CD4-positive, CD25-positive, alpha-beta regulatory T cell (primary cell): ENCODE measurements around the gene RNF5. TPM values are rescaled to one million over a fixed set of nuclear protein-coding genes. Genes with fewer than 3 reads are reported as not detected.

ENCODE experiments used
- ATAC-seq, 2 donors: fragments of 150-1000 bp; cut with Tn5 transposase; one replicate each; pipeline ENCODE4 v1.10.0; 2021; ENCODE audit warnings: low read depth in 2 of 2, moderate number of reproducible peaks in 2 of 2, moderate library complexity in 1 of 2
- DNase-seq, 3 donors: peaks; one replicate each; pipeline versions ENCODE4 v3.0.0 to v3.0.0-alpha.2; 2012 to 2022; ENCODE audit warnings: mixed read lengths in 1 of 3
- H3K27ac ChIP-seq: one replicate; pipeline ENCODE4 v1.7.0; 2013; ENCODE audit warnings: mild to moderate bottlenecking, low read length; ENCODE audit not compliant: insufficient read depth, poor library complexity, severe bottlenecking
- H3K27me3 ChIP-seq: one replicate; pipeline ENCODE4 v1.7.0; 2013; ENCODE audit warnings: low read length; ENCODE audit not compliant: control insufficient read depth, insufficient read depth
- H3K36me3 ChIP-seq: one replicate; pipeline ENCODE4 v1.7.0; 2013; ENCODE audit warnings: mild to moderate bottlenecking, low read length, moderate library complexity; ENCODE audit not compliant: control insufficient read depth, insufficient read depth
- H3K4me1 ChIP-seq: 2 replicates; pipeline ENCODE4 v1.7.0; 2013; ENCODE audit warnings: mild to moderate bottlenecking, low read length; ENCODE audit not compliant: insufficient read depth, control insufficient read depth, poor library complexity, severe bottlenecking
- H3K4me3 ChIP-seq: one replicate; pipeline ENCODE4 v1.7.0; 2013; ENCODE audit warnings: low read depth, mild to moderate bottlenecking, low read length, moderate library complexity
- H3K9me3 ChIP-seq, 2 experiments: 1 replicate in 1 of 2; 2 replicates in 1 of 2; pipeline ENCODE4 v1.7.0; 2013; ENCODE audit warnings: low read length in 2 of 2, mild to moderate bottlenecking in 1 of 2, moderate library complexity in 1 of 2; ENCODE audit not compliant: control insufficient read depth in 2 of 2
- H3K27ac Mint-ChIP-seq, 3 donors: one replicate each; pipeline ENCODE4 v1.8.0; 2020 to 2022; ENCODE audit warnings: mild to moderate bottlenecking in 3 of 3, mixed read lengths in 3 of 3, moderate library complexity in 2 of 3
- H3K27me3 Mint-ChIP-seq: one replicate; pipeline ENCODE4 v1.8.0; 2022; ENCODE audit warnings: mild to moderate bottlenecking, mixed read lengths
- H3K36me3 Mint-ChIP-seq: one replicate; pipeline ENCODE4 v1.8.0; 2020; ENCODE audit warnings: mixed read lengths
- H3K4me1 Mint-ChIP-seq, 4 donors: one replicate each; pipeline ENCODE4 v1.8.0; 2020 to 2022; ENCODE audit warnings: mixed read lengths in 4 of 4, mild to moderate bottlenecking in 1 of 4
- H3K4me3 Mint-ChIP-seq, 4 donors: one replicate each; pipeline ENCODE4 v1.8.0; 2020 to 2022; ENCODE audit warnings: mild to moderate bottlenecking in 4 of 4, mixed read lengths in 4 of 4, moderate library complexity in 3 of 4
- H3K9me3 Mint-ChIP-seq, 7 donors: one replicate each; pipeline ENCODE4 v1.8.0; 2020 to 2022; ENCODE audit warnings: mixed read lengths in 7 of 7, mild to moderate bottlenecking in 3 of 7, moderate library complexity in 2 of 7
- polyA plus RNA-seq, 4 donors: library from polyadenylated mRNA; unstranded; fragments of 300-500 nt; fragmentation: Illumina TruSeq; gene quantifications; one replicate each; pipeline ENCODE4 v1.2.3, GENCODE V29; 2021
- total RNA-seq: library from RNA; stranded (reverse); gene quantifications from one replicate; pipeline ENCODE4 v1.2.3, GENCODE V29; 2022

Gene RNF5
- total and polyA plus RNA-seq, 5 donors from 2014 or later: 30.0 to 135 (median 127) TPM

DNA sequence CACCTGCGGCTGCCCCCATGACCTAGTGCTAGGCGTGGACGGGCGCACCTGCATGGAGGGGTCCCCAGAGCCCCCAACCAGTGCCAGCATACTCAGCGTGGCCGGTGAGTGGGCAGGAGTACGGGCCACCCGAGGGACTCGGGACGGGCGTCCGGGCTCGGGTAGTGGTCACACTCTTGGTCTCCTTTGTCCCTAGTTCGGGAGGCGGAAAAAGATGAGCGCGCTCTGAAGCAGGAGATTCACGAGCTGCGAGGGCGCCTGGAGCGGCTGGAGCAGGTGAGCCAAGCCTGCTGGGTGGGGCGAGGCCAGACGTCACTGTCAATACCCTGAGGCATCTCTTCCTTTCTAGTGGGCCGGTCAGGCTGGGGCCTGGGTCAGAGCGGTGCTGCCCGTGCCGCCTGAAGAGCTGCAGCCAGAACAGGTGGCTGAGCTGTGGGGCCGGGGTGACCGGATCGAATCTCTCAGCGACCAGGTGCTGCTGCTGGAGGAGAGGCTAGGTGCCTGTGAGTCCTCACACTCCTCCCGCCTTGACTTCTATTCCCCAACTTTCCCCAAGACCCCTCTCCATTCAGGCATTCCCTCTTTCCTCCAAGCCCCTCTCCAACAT lies 10.9 kb upstream of the RNF5 start:
- Mint-ChIP-seq H3K9me3 (no peaks in the 10 kb centered on the region), H3K36me3 (peaks cover 39% of the 10 kb centered on the region), H3K4me3 (no peak overlapping the region), H3K27me3 (no peaks in the 10 kb centered on the region), H3K27ac (peak overlapping the region in 2 of 3 donors; percentile 22 to 87), H3K4me1 (peaks cover 0 to 20% (median under 1%) of the 10 kb centered on the region in 4 donors)
- Histone ChIP-seq H3K4me1 (no peaks in the 10 kb centered on the region), H3K9me3 (no peaks in the 10 kb centered on the region), H3K27me3 (no peaks in the 10 kb centered on the region), H3K36me3 (peaks cover 16% of the 10 kb centered on the region), H3K4me3 (no peak overlapping the region), H3K27ac (no peak overlapping the region)
- ATAC-seq (no peak), DNase-seq (no peak)

DNA sequence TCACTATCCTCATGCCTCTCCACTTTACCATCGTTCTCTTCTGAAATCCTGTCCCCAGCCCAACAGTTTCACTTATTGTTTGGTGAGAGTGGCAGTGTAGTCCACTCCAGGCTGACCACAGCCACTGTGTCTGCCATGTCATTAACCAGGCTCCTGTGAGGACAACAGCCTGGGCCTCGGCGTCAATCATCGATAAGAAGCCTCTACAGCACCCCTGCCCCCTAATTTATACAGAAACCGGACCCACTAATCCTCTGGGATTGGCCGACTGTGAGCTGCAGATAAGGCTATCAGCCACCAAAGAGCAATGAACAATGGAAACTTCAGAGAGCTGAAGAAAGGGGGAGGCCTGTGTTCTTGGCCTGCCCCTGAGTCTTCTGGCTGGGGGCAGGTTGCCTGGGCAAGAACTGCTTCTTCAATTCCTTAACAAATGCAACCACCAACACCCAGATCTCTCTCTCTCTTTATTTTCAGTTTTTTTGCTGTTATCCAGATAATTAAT lies 10.4 kb upstream of the RNF5 start:
- no peaks in the 10 kb centered on the region for H3K9me3 ChIP-seq
- Mint-ChIP-seq H3K36me3 (peaks cover 39% of the 10 kb centered on the region), H3K4me1 (peaks cover 0 to 23% (median 4%) of the 10 kb centered on the region in 4 donors), H3K27ac (peak overlapping the region in 1 of 3 donors; percentile 87), H3K27me3 (no peaks in the 10 kb centered on the region), H3K4me3 (no peak overlapping the region), H3K9me3 (no peaks in the 10 kb centered on the region)
- no peak overlapping the region for H3K4me3 ChIP-seq
- DNase-seq (no peak), ATAC-seq (no peak)
- no peaks in the 10 kb centered on the region for H3K4me1 ChIP-seq
- peaks cover 16% of the 10 kb centered on the region for H3K36me3 ChIP-seq
- no peaks in the 10 kb centered on the region for H3K27me3 ChIP-seq
- no peak overlapping the region for H3K27ac ChIP-seq

DNA sequence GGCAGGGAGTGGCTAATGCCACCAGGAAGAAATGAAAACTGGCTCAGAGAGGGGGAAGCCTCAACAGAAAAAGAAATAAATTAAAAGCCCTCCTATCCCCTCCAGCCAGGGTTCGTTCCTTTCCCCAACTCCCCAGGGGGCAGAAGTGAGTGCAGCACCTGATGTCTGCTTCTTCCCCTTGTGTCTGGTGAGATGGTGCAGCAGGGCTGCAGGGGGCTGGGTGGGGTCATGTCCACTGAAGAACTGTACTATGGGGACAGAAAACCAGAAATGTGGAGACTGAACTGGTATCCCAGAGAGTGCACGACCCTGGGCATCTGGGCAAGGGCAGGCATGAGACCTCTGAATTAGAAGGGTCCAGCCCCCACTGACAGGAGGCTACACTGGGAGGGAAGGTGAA lies 9.9 kb upstream of the RNF5 start:
- no peak for ATAC-seq
- H3K9me3 ChIP-seq: no peaks in the 10 kb centered on the region
- DNase-seq: no peak

DNA sequence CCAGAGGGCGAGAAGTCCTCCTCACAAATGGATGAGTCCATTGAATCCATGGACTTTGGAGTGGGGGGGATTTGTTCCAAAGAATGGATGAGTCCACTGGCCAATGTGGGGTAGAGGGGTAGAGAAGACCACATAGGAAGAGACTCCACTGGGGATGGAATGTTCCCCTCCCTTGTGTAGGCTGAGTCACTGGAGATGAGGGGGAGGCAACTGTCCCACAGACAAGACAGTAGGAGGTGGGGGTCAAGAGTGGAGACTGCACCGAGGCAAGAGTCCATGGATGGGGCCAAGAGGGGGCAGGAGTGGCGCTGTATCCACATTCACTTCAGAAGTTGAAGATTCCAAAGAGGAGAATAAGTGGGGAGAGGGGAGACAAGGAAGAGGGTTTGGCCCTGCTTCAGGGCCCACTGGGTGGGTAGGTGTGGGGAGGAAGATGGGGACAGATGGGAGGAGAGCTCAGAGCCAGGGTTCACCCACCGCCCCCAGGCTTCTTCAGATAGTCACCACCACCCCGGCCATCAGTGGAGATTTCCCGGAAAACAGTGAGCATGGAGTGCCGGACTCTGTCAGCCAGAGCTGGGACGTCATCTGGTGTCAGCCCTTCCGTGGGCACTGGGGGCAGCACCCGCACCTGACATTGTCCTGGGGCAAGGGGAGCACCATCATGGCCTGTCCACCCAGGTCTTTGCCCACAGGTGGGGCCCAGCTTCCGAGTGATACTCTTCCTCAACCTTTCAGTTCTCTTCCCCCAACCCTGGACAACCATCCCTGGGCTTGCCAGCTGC lies 9.2 kb upstream of the RNF5 start:
- peak overlapping the region in 1 of 3 donors; percentile 75 for H3K27ac Mint-ChIP-seq
- ATAC-seq: no peak

More for the DNA sequence above, 9.9 kb upstream of the RNF5 start:
- no peak overlapping the region for H3K4me3 ChIP-seq
- Mint-ChIP-seq H3K27me3 (no peaks in the 10 kb centered on the region), H3K4me1 (peaks cover 0 to 26% (median 9%) of the 10 kb centered on the region in 4 donors), H3K4me3 (no peak overlapping the region), H3K36me3 (peaks cover 35% of the 10 kb centered on the region), H3K27ac (peak overlapping the region in 1 of 3 donors; percentile 75), H3K9me3 (no peaks in the 10 kb centered on the region)
- no peaks in the 10 kb centered on the region for H3K27me3 ChIP-seq
- no peaks in the 10 kb centered on the region for H3K4me1 ChIP-seq
- peaks cover 16% of the 10 kb centered on the region for H3K36me3 ChIP-seq
- H3K27ac ChIP-seq: no peak overlapping the region

DNA sequence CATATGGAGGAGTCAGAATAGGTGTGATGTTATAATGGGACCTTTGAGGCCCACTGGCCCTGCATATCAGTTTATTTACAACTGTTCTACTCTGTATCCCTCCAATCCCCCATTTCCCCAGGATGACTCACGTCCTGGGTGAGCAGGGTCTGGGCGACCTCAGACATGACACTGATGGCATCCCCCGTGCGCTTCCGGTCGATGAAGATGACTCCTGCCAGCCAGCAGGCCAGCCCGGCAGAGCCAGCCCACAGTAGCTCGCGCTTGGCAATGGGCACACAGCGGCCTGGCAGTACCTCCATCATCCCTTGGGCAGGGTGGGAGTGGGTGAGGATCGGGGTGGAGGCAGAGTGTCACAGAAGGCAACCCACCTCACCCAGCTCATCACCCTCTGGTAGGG lies 7.9 kb upstream of the RNF5 start:
- no peak overlapping the region for H3K27ac Mint-ChIP-seq
- Histone ChIP-seq H3K4me3 (no peak overlapping the region), H3K27ac (no peak overlapping the region), H3K4me1 (peaks cover 13% of the 10 kb centered on the region), H3K9me3 (no peaks in the 10 kb centered on the region), H3K36me3 (peaks cover 16% of the 10 kb centered on the region), H3K27me3 (no peaks in the 10 kb centered on the region)
- ATAC-seq: no peak
- peaks cover 0 to 46% (median 15%) of the 10 kb centered on the region in 4 donors for H3K4me1 Mint-ChIP-seq
- no peak for DNase-seq
- no peaks in the 10 kb centered on the region for H3K9me3 Mint-ChIP-seq
- no peak overlapping the region for H3K4me3 Mint-ChIP-seq
- no peaks in the 10 kb centered on the region for H3K27me3 Mint-ChIP-seq
- peaks cover 31% of the 10 kb centered on the region for H3K36me3 Mint-ChIP-seq

More for the DNA sequence above, 9.2 kb upstream of the RNF5 start:
- H3K4me3 ChIP-seq: no peak overlapping the region
- peaks cover 16% of the 10 kb centered on the region for H3K36me3 ChIP-seq
- no peaks in the 10 kb centered on the region for H3K27me3 ChIP-seq
- no peak for DNase-seq
- H3K4me1 ChIP-seq: peaks cover under 1% of the 10 kb centered on the region
- H3K9me3 ChIP-seq: no peaks in the 10 kb centered on the region
- H3K4me3 Mint-ChIP-seq: no peak overlapping the region
- peaks cover 35% of the 10 kb centered on the region for H3K36me3 Mint-ChIP-seq
- no peaks in the 10 kb centered on the region for H3K27me3 Mint-ChIP-seq
- peaks cover 0 to 33% (median 13%) of the 10 kb centered on the region in 4 donors for H3K4me1 Mint-ChIP-seq
- no peak overlapping the region for H3K27ac ChIP-seq
- H3K9me3 Mint-ChIP-seq: no peaks in the 10 kb centered on the region

DNA sequence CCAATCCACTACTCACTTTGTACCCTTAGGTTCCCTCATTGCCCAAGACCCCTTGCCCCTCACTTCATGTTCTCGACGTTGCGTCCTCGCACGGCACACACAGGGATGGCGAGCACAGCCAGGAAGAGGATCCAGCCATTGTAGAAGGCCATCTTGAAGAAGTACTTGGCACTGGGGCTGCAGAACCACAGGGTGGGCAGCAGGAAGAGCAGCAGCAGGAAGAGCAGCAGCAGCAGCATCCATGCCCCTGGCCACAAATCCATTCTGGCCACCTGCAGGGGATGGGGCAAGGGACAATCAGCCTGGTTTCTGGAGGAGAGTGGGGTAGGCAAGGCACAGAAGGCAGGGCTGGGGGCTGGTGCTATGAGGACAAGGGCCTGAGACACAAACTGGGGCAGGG lies 7.0 kb upstream of the RNF5 start:
- peaks cover 0 to 53% (median 16%) of the 10 kb centered on the region in 4 donors for H3K4me1 Mint-ChIP-seq
- peaks cover 16% of the 10 kb centered on the region for H3K36me3 ChIP-seq
- peaks cover 31% of the 10 kb centered on the region for H3K36me3 Mint-ChIP-seq
- no peak overlapping the region for H3K27ac ChIP-seq
- H3K27me3 ChIP-seq: no peaks in the 10 kb centered on the region
- ATAC-seq: no peak
- H3K27ac Mint-ChIP-seq: peak overlapping the region in 1 of 3 donors; percentile 33
- peaks cover 18% of the 10 kb centered on the region for H3K4me1 ChIP-seq
- no peak overlapping the region for H3K4me3 ChIP-seq
- H3K9me3 ChIP-seq: no peaks in the 10 kb centered on the region
- no peak for DNase-seq
- H3K9me3 Mint-ChIP-seq: no peaks in the 10 kb centered on the region
- H3K27me3 Mint-ChIP-seq: no peaks in the 10 kb centered on the region
- peak overlapping the region in 2 of 4 donors; percentile 36 to 63 for H3K4me3 Mint-ChIP-seq

DNA sequence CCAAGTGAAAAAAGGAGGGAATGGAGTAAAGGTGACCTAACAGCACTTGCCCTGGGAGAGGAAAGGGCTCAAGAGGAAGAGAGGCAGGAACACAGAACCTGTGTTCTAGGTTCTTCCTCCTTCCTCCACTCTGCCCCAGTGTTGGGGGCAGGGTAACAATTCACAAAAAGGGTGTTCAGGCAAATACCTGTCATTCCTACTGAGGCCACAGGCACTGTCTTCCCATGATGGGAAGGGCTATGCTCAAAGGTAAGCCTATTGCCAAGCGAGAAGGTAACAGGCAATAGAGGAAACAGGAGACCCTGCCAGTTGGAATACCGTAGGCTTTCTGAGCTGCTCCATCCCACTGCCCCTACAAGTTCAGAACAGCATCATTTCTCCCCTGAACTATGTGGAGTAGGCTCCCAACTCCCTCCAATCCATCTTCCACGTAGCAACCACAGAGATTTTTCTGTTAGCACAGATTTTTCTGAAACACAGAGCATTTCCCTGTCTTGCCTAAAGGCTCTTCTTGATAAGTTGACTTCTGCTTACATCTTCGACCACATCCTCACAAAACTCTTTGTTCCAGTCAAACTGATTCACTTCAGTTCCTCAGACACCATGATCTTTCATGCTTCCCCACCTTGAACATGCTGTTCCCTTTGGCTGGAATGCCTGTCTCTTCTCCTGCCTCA lies 5.0 kb upstream of the RNF5 start:
- peaks cover 12% of the 10 kb centered on the region for H3K36me3 ChIP-seq
- ATAC-seq (no peak), DNase-seq (no peak)
- no peak overlapping the region for H3K27ac ChIP-seq
- no peak overlapping the region for H3K4me3 ChIP-seq
- no peaks in the 10 kb centered on the region for H3K27me3 Mint-ChIP-seq
- H3K9me3 Mint-ChIP-seq: no peaks in the 10 kb centered on the region
- H3K36me3 Mint-ChIP-seq: peaks cover 22% of the 10 kb centered on the region
- H3K9me3 ChIP-seq: no peaks in the 10 kb centered on the region
- peaks cover 6 to 71% (median 30%) of the 10 kb centered on the region in 4 donors for H3K4me1 Mint-ChIP-seq
- peak overlapping the region in 1 of 3 donors; percentile 74 for H3K27ac Mint-ChIP-seq
- peak overlapping the region; percentile 8 to 78 (median 52) for H3K4me3 Mint-ChIP-seq
- peaks cover 31% of the 10 kb centered on the region for H3K4me1 ChIP-seq
- H3K27me3 ChIP-seq: no peaks in the 10 kb centered on the region
